Endodermal cell (in vitro differentiated cells): ENCODE results near the gene DIPK1B. TPM values are rescaled to one million over a fixed set of nuclear protein-coding genes. Genes with fewer than 3 reads are reported as not detected.

Source experiments
- DNase-seq: peaks from one replicate; pipeline ENCODE4 v3.0.0-alpha.2; 2017
- H3K27ac ChIP-seq: 2 replicates; pipeline ENCODE4 v1.5.1; 2013; ENCODE audit warnings: mild to moderate bottlenecking, low read depth, low read length, moderate library complexity
- H3K27me3 ChIP-seq: 2 replicates; pipeline ENCODE4 v1.6.1; 2013; ENCODE audit warnings: mild to moderate bottlenecking, low read length, moderate library complexity; ENCODE audit not compliant: insufficient read depth, control insufficient read depth, poor library complexity, severe bottlenecking
- H3K36me3 ChIP-seq: 2 replicates; pipeline ENCODE4 v1.7.0; 2013; ENCODE audit warnings: mild to moderate bottlenecking, low read length, moderate library complexity; ENCODE audit not compliant: control insufficient read depth, insufficient read depth
- H3K4me1 ChIP-seq: one replicate; pipeline ENCODE4 v1.7.0; 2013; ENCODE audit warnings: low read length; ENCODE audit not compliant: control insufficient read depth, insufficient read depth
- H3K4me3 ChIP-seq: 2 replicates; pipeline ENCODE4 v1.5.1; 2013; ENCODE audit warnings: mild to moderate bottlenecking, low read length, moderate library complexity
- H3K9ac ChIP-seq: 2 replicates; pipeline ENCODE4 v1.6.1; 2013; ENCODE audit warnings: mild to moderate bottlenecking, low read length, moderate library complexity; ENCODE audit not compliant: poor library complexity, severe bottlenecking; ENCODE audit errors: extremely low read depth
- H3K9me3 ChIP-seq: 2 replicates; pipeline ENCODE4 v1.6.1; 2013; ENCODE audit warnings: mild to moderate bottlenecking, low read length, moderate library complexity; ENCODE audit not compliant: control insufficient read depth
- H3K27ac Mint-ChIP-seq: 2 replicates; pipeline ENCODE4 v1.8.0; 2020; ENCODE audit warnings: mixed read lengths
- H3K27me3 Mint-ChIP-seq: 2 replicates; pipeline ENCODE4 v1.8.0; 2021; ENCODE audit warnings: mild to moderate bottlenecking, mixed read lengths; ENCODE audit not compliant: insufficient read depth
- H3K36me3 Mint-ChIP-seq: 2 replicates; pipeline ENCODE4 v1.8.0; 2020; ENCODE audit warnings: low read depth, mixed read lengths
- H3K4me1 Mint-ChIP-seq: 2 replicates; pipeline ENCODE4 v1.8.0; 2020; ENCODE audit warnings: mixed read lengths
- H3K4me3 Mint-ChIP-seq: 2 replicates; pipeline ENCODE4 v1.8.0; 2020; ENCODE audit warnings: mild to moderate bottlenecking, moderate library complexity, mixed read lengths
- H3K9me3 Mint-ChIP-seq: 2 replicates; pipeline ENCODE4 v1.8.0; 2020; ENCODE audit warnings: mild to moderate bottlenecking, mixed read lengths
- WGBS, 2 experiments: methylation state at CpG; one replicate each; pipeline versions ENCODE4 v1.1.5 to v1.1.7; 2013; ENCODE audit warnings: missing lambda C conversion rate in 2 of 2, mixed read lengths in 1 of 2; ENCODE audit not compliant: insufficient coverage in 1 of 2, insufficient read length in 1 of 2; 5-methylcytosine and 5-hydroxymethylcytosine counted together
- total RNA-seq, 2 donors: library from RNA; stranded (reverse); fragmentation: NEBNext Ultra II Directional in 1 of 2; extraction: Animal tissue kit (Norgen Biotek cat#: 25700) in 1 of 2; gene quantifications; 2 replicates in 1 of 2; 3 replicates in 1 of 2; pipeline ENCODE4 v1.2.1, GENCODE V29; 2021
- TF ChIP-seq, protein P1 (sequence below): fragments of 200-600 bp; sonication (generic); conservative IDR thresholded peaks from 2 replicates; pipeline ENCODE4 v1.5.0; 2021; ENCODE audit warnings: antibody characterized with exemption, mild to moderate bottlenecking

Gene DIPK1B
- total RNA-seq, 2 donors from 2014 or later: 35.1 to 45.4 TPM

- Mint-ChIP-seq H3K9me3 (no peaks in the 10 kb centered on the region), H3K27me3 (peaks cover 6% of the 10 kb centered on the region), H3K27ac (no peak overlapping the region), H3K36me3 (no peaks in the 10 kb centered on the region), H3K4me3 (peak overlapping the region; percentile 60), H3K4me1 (no peaks in the 10 kb centered on the region)
- Histone ChIP-seq H3K9ac (no peak overlapping the region), H3K9me3 (no peaks in the 10 kb centered on the region), H3K4me3 (no peak overlapping the region), H3K27ac (no peak overlapping the region), H3K36me3 (no peaks in the 10 kb centered on the region), H3K4me1 (no peaks in the 10 kb centered on the region), H3K27me3 (no peaks in the 10 kb centered on the region)
- 90 to 92% methylated on average over 18 to 27 of the region's 27 CpGs for WGBS, 2 experiments
- TF ChIP-seq, protein P1, sequence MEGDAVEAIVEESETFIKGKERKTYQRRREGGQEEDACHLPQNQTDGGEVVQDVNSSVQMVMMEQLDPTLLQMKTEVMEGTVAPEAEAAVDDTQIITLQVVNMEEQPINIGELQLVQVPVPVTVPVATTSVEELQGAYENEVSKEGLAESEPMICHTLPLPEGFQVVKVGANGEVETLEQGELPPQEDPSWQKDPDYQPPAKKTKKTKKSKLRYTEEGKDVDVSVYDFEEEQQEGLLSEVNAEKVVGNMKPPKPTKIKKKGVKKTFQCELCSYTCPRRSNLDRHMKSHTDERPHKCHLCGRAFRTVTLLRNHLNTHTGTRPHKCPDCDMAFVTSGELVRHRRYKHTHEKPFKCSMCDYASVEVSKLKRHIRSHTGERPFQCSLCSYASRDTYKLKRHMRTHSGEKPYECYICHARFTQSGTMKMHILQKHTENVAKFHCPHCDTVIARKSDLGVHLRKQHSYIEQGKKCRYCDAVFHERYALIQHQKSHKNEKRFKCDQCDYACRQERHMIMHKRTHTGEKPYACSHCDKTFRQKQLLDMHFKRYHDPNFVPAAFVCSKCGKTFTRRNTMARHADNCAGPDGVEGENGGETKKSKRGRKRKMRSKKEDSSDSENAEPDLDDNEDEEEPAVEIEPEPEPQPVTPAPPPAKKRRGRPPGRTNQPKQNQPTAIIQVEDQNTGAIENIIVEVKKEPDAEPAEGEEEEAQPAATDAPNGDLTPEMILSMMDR: no peak
- DNase-seq: no peak
These were observed 48.1 kb upstream of the DIPK1B start for GRCh38 chr9:136664000-136664915.

DNA sequence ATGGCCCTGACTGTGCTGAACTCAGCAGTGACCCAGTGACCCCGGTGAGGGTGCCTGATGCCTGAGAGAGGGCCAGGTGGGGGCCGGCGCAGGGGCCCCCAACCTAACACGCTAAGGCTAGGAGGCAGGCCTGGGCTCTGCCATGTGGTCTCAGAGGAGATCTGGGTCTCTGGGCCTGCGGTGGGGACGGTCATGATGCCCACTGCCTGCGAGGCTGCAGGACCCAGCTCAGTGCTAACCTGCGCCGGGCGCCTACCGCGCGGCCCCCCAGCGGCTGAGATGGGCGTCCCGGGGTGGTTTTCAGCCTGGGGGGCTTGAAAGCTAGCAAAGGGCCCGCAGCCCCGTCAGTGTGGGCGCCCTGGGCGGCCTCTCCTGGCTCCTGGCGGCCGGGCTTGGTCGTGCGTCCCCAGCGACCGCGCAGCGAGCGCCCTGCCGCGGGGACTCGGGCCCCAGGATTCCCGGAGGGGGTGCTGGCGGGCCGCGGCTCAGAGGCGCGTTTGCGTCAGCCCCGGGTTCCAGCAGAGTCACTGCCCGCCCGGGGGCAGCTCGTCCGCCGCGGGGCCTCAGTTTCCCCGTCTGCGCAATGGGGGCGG lies 47.2 kb upstream of the DIPK1B start:
- no peaks in the 10 kb centered on the region for H3K36me3 ChIP-seq
- H3K27ac Mint-ChIP-seq: no peak overlapping the region
- H3K27me3 Mint-ChIP-seq: peaks cover 6% of the 10 kb centered on the region
- 21 to 24% methylated on average over 18 to 49 of the region's 49 CpGs for WGBS, 2 experiments
- no peak overlapping the region for H3K9ac ChIP-seq
- H3K9me3 Mint-ChIP-seq: no peaks in the 10 kb centered on the region
- TF ChIP-seq, protein P1: peak; percentile 74
- H3K27ac ChIP-seq: no peak overlapping the region
- DNase-seq: peak; percentile 85
- H3K4me1 Mint-ChIP-seq: no peaks in the 10 kb centered on the region
- H3K9me3 ChIP-seq: no peaks in the 10 kb centered on the region
- no peaks in the 10 kb centered on the region for H3K4me1 ChIP-seq
- H3K36me3 Mint-ChIP-seq: no peaks in the 10 kb centered on the region
- no peak overlapping the region for H3K4me3 ChIP-seq
- H3K27me3 ChIP-seq: no peaks in the 10 kb centered on the region
- H3K4me3 Mint-ChIP-seq: peak overlapping the region; percentile 60

DNA sequence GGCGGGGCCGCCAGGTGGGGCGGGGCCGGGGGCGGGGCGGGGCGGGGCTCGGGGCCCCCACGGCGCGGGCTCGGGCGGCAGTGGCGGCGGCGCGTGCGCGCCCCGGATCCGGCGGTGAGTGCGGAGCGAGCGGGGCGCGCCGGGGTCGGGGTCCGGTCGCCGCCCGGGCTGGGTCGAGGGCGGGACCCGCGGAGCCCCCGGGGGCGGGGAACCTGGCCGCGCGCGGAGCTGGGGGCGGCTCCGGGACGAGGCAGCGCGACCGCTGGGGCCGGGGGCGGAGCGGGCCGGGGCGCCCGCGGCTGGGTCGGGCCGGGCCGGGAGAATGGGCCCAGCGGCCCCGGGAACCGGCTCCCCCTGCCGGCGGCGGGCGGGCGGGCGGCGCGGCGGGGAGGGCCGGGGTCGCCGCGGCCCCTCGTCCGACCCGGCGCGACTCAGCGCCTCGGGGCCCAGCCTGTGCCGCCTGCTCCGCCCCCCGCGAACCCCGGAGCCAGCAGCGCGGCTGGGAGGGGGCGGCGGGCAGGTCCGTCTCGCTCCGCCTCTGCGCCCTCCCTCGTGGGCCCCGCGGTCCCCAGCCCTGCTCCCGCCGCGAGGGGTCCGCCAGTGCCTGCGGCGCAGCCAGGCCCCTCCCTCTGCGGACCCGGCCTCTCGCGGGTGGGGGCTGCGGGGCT lies 46.5 kb upstream of the DIPK1B start:
- H3K27ac Mint-ChIP-seq: no peak overlapping the region
- no peak overlapping the region for H3K4me3 ChIP-seq
- no peaks in the 10 kb centered on the region for H3K36me3 Mint-ChIP-seq
- DNase-seq: no peak
- 0% methylated on average over 33 to 109 of the region's 109 CpGs for WGBS, 2 experiments
- no peaks in the 10 kb centered on the region for H3K4me1 ChIP-seq
- no peaks in the 10 kb centered on the region for H3K27me3 ChIP-seq
- no peak overlapping the region for H3K9ac ChIP-seq
- H3K4me3 Mint-ChIP-seq: peak overlapping the region; percentile 55
- no peaks in the 10 kb centered on the region for H3K4me1 Mint-ChIP-seq
- TF ChIP-seq, protein P1: no peak
- no peaks in the 10 kb centered on the region for H3K36me3 ChIP-seq
- no peak overlapping the region for H3K27ac ChIP-seq
- H3K9me3 ChIP-seq: no peaks in the 10 kb centered on the region
- H3K27me3 Mint-ChIP-seq: peaks cover 6% of the 10 kb centered on the region
- H3K9me3 Mint-ChIP-seq: no peaks in the 10 kb centered on the region
